Endothelial cell of umbilical vein (primary cell): ENCODE results near the gene LMLN.

Experiments used
- MYC ChIP-seq: IDR thresholded peaks from one replicate; pipeline ENCODE4 v1.6.1; 2011; ENCODE audit warnings: mild to moderate bottlenecking, low read depth, low read length
- POLR2A ChIP-seq: IDR thresholded peaks from 2 replicates; pipeline ENCODE4 v1.6.1; 2012; ENCODE audit warnings: low read depth, mild to moderate bottlenecking, control low read depth, low read length

GRCh38 chr3:198079771-198080520, 119.9 kb downstream of the LMLN start:
- no peak for TF ChIP-seq POLR2A
- no peak for TF ChIP-seq MYC
